Umbilical cord (tissue), 2 donors: ENCODE results near the gene TNFRSF14. TPM values are rescaled to one million over a fixed set of nuclear protein-coding genes. Genes with fewer than 3 reads are reported as not detected.

Experiments used
- DNase-seq: peaks from one replicate; pipeline ENCODE4 v3.0.0-alpha.2; 2015; ENCODE audit warnings: low spot score
- total RNA-seq: library from RNA; depleted of rRNA; stranded (reverse); fragments of >200 nt; gene quantifications from one replicate; pipeline ENCODE4 v1.2.3, GENCODE V29; 2014; ENCODE audit warnings: low replicate concordance; ENCODE audit not compliant: insufficient read depth

TNFRSF14 gene
- total RNA-seq, 1 donor from 2014 or later, result 20.2 TPM

- no peak for DNase-seq
Observed at GRCh38 chr1:2523191-2523890, 32.8 kb upstream of the TNFRSF14 start.

- DNase-seq, result no peak
Observed at GRCh38 chr1:2523891-2524609, 32.1 kb upstream of the TNFRSF14 start.

GRCh38 chr1:2525572-2525919 is 30.6 kb upstream of the TNFRSF14 start:
- DNase-seq, result no peak

- DNase-seq, result peak; percentile 95
Observed at GRCh38 chr1:2525920-2526823, 30.0 kb upstream of the TNFRSF14 start, which contains the start of gene PANK4. PANK4 (minus strand) TSS chr1:2526596; CDS start chr1:2526587, 9 bp downstream.

- peak; percentile 66 for DNase-seq
Observed at GRCh38 chr1:2526824-2527555, 29.2 kb upstream of the TNFRSF14 start.

GRCh38 chr1:2527556-2527860 is 28.7 kb upstream of the TNFRSF14 start:
- DNase-seq, result no peak

GRCh38 chr1:2528016-2528415 is 28.2 kb upstream of the TNFRSF14 start:
- DNase-seq, result no peak

GRCh38 chr1:2528611-2528965 is 27.6 kb upstream of the TNFRSF14 start:
- DNase-seq, result no peak

GRCh38 chr1:2528966-2529783 is 27.0 kb upstream of the TNFRSF14 start:
- no peak for DNase-seq

GRCh38 chr1:2529784-2530512 is 26.2 kb upstream of the TNFRSF14 start, which contains the start of gene HES5:
HES5 (minus strand) TSS chr1:2530263; CDS start chr1:2530164, 99 bp downstream.
- DNase-seq, result no peak

- no peak for DNase-seq
Observed at GRCh38 chr1:2530513-2531361, 25.4 kb upstream of the TNFRSF14 start.

GRCh38 chr1:2532485-2533160 is 23.5 kb upstream of the TNFRSF14 start:
- no peak for DNase-seq

- DNase-seq, result no peak
Observed at GRCh38 chr1:2533365-2533764, 22.8 kb upstream of the TNFRSF14 start.

GRCh38 chr1:2534315-2534686 is 21.9 kb upstream of the TNFRSF14 start:
- no peak for DNase-seq

GRCh38 chr1:2534687-2535441 is 21.3 kb upstream of the TNFRSF14 start:
- DNase-seq, result peak; percentile 49

- no peak for DNase-seq
Observed at GRCh38 chr1:2535455-2535854, 20.7 kb upstream of the TNFRSF14 start.

- no peak for DNase-seq
Observed at GRCh38 chr1:2535981-2536380, 20.2 kb upstream of the TNFRSF14 start.

GRCh38 chr1:2537784-2538115 is 18.4 kb upstream of the TNFRSF14 start:
- DNase-seq, result no peak
